H1 (cell line): ENCODE results near the gene TCF7L1. TPM values are rescaled to one million over a fixed set of nuclear protein-coding genes. Genes with fewer than 3 reads are reported as not detected.

Source experiments
- ZNF274 ChIP-seq: IDR thresholded peaks from 2 replicates; pipeline ENCODE4 v1.7.0; 2012; ENCODE audit warnings: low read length, borderline replicate concordance; ENCODE audit errors: extremely low read depth
- polyA plus RNA-seq, 7 experiments: library from polyadenylated mRNA; depleted of rRNA in 3 of 7; stranded (reverse) in 5 of 7; unstranded in 2 of 7; fragments of >200 nt in 5 of 7; fragments of 200-250 nt in 2 of 7; gene quantifications; 1 replicate in 5 of 7; 2 replicates in 1 of 7; 4 replicates in 1 of 7; pipeline versions ENCODE4 v1.2.1 to v1.2.3, GENCODE V29; 2011 to 2013; ENCODE audit warnings: missing spikeins in 2 of 7, mixed read lengths in 2 of 7
- total RNA-seq: library from RNA; stranded (reverse); fragmentation: NEBNext Ultra II Directional; extraction: Animal tissue kit (Norgen Biotek cat#: 25700); gene quantifications from 2 replicates; pipeline ENCODE4 v1.2.1, GENCODE V29; 2021

TCF7L1 gene
- total and polyA plus RNA-seq, 2 of the 8 experiments (the other 6 are each of a cell fraction or from before 2014, with no cell fraction given) = 27.5 to 108 TPM

GRCh38 chr2:85088921-85089320 is 44.3 kb upstream of the TCF7L1 start (continued):
- no peak for TF ChIP-seq ZNF274
